ENCODE results near the gene KCNB1.

DNA sequence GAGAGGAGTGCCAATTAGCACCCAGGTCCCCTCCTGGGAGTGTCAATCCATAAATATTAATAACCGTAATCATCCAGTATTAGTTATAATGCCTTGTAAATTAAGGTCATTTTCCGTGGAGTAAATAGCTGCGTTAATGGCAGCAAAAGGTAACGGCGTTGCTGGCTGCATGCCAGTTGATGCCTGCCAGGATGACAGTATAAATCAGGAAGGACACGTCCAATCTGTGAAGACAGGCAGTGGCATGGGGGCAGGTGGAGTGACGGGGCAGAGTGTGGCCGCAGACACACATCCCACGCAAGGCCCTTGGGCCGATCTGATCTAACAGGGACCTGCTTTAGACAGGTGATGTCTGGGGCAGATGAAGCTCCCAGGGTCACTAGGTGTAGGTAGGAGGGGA lies 49.1 kb downstream of the KCNB1 start:
- TF ChIP-seq CTCF (IDR thresholded peaks at IDR 0.05) (no peak), POLR2A (IDR thresholded peaks at IDR 0.05) (no peak), EP300 (IDR thresholded peaks at IDR 0.05) (no peak), POLR2AphosphoS5 (IDR thresholded peaks at IDR 0.05) (no peak)

Data from stomach (tissue), 4 donors.